ENCODE data around the gene PTPRR. TPM values are rescaled to one million over a fixed set of nuclear protein-coding genes. Genes with fewer than 3 reads are reported as not detected.

The PTPRR gene
- total and polyA plus RNA-seq, 10 of the 15 experiments (the other 5 are each of a cell fraction or from before 2014, with no cell fraction given), result 0.14 to 3.1 (median 0.42) TPM

- DNase-seq (ENCODE audit: low read depth, low spot score) (no peak), FAIRE-seq (no peak), ATAC-seq (no peak)
- CTCF ChIA-PET, result no interaction called here
- SMC1A ChIA-PET (ENCODE audit: uncharacterized antibody, unreplicated experiment), result no interaction called here
- H3K4me1 ChIP-seq (ENCODE audit: control insufficient read depth, insufficient read depth, low read length), result no peaks in the 10 kb centered on the region
- TF ChIP-seq CREM (IDR thresholded peaks at IDR 0.05; ENCODE audit: low read depth) (no peak), FOXM1 (IDR thresholded peaks at IDR 0.05; ENCODE audit: low read depth, low read length) (no peak), RAD51 (IDR thresholded peaks at IDR 0.05) (no peak), FOXK2 (IDR thresholded peaks at IDR 0.05) (no peak)
- TF ChIP-seq, protein P1, sequence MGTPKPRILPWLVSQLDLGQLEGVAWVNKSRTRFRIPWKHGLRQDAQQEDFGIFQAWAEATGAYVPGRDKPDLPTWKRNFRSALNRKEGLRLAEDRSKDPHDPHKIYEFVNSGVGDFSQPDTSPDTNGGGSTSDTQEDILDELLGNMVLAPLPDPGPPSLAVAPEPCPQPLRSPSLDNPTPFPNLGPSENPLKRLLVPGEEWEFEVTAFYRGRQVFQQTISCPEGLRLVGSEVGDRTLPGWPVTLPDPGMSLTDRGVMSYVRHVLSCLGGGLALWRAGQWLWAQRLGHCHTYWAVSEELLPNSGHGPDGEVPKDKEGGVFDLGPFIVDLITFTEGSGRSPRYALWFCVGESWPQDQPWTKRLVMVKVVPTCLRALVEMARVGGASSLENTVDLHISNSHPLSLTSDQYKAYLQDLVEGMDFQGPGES (IDR thresholded peaks at IDR 0.05), result no peak
- no peaks in the 10 kb centered on the region for H3K36me3 ChIP-seq (ENCODE audit: control insufficient read depth in 2 of 2, insufficient read depth in 2 of 2, low read length in 1 of 2)
- H3K4me2 ChIP-seq (ENCODE audit: control insufficient read depth, insufficient read depth), result no peak overlapping the region
- POLR2A ChIA-PET, result no interaction called here
- RAD21 ChIA-PET (ENCODE audit: unreplicated experiment), result no interaction called here
- no peaks in the 10 kb centered on the region for H3K27me3 ChIP-seq (replicated peaks in 1 of 2; ENCODE audit: control insufficient read depth in 2 of 2, insufficient read depth in 2 of 2, low read length in 1 of 2)
- H4K20me1 ChIP-seq (ENCODE audit: control insufficient read depth, insufficient read depth), result no peaks in the 10 kb centered on the region
- no peak overlapping the region for H3K9ac ChIP-seq (ENCODE audit: control insufficient read depth, insufficient read depth, low read length)
- H3K27ac ChIP-seq (ENCODE audit: control insufficient read depth, insufficient read depth), result no peak overlapping the region
- no peak overlapping the region for H3K4me3 ChIP-seq
- WGBS (ENCODE audit: insufficient coverage, insufficient replicate concordance, low lambda C conversion rate, missing lambda C conversion rate), result 25% methylated on average over 5 of the region's 5 CpGs
- no TSS peak for BruUV-seq (replicated peaks)
- intact Hi-C loops (cut with micrococcal nuclease; ENCODE audit: unreplicated experiment), result no loop called here
- no peak overlapping the region for H2AFZ ChIP-seq (ENCODE audit: control insufficient read depth, low read depth, low read length)
- in situ Hi-C loops (cut with MboI), result no loop called here
- H3K79me2 ChIP-seq (ENCODE audit: control insufficient read depth, insufficient read depth, low read length), result no peaks in the 10 kb centered on the region
- H3K9me3 ChIP-seq (replicated peaks; ENCODE audit: control insufficient read depth, insufficient read depth, low read length), result no peaks in the 10 kb centered on the region
These were observed 305.2 kb downstream of the PTPRR start for GRCh38 chr12:70615174-70615866.

DNA sequence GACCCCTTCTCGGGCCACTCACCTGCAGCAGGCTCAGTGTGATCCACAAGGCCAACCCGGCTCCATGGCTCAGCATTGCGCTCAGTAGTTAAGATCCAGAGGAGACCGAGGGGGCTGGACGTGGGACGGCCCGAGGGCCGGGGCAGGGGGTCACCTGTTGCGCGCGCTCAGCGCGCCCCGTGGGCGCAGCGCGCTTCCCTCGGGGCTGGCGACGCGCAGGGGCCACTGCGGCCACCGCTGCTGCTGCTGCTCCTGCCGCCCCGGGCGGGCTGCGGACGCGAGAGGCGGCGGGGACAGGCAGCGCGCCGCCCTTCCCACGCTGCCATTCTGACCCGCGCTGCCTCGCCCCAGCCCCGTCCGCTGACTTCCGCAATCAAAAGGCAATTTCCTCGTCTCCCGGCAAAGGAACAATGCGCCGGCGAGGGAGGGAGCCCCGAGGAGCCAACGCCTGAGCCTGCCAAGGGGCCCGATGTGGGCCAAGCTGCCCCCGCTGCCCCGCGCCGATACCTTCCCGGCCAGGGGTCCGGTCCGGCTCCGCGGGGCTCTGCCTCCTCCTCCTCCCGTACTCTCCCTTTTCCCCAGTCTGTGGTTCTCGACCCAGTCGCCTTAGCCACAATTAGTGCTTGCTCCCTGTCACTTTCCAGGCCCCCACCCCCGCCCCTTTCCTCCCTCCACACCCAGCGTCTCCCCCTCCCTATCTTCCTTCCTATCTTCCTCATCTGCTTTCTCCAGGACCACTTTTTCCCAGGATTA, 310.6 kb downstream of the PTPRR start:
- Histone ChIP-seq H3K4me3 (no peak overlapping the region), H3K9ac (ENCODE audit: control insufficient read depth, insufficient read depth, low read length) (no peak overlapping the region), H3K27ac (ENCODE audit: control insufficient read depth, insufficient read depth) (no peak overlapping the region), H2AFZ (ENCODE audit: control insufficient read depth, low read depth, low read length) (no peak overlapping the region), H3K9me3 (replicated peaks; ENCODE audit: control insufficient read depth, insufficient read depth, low read length) (no peaks in the 10 kb centered on the region), H3K36me3 (ENCODE audit: control insufficient read depth in 2 of 2, insufficient read depth in 2 of 2, low read length in 1 of 2) (no peaks in the 10 kb centered on the region), H3K4me2 (ENCODE audit: control insufficient read depth, insufficient read depth) (no peak overlapping the region), H3K4me1 (ENCODE audit: control insufficient read depth, insufficient read depth, low read length) (no peaks in the 10 kb centered on the region), H3K79me2 (ENCODE audit: control insufficient read depth, insufficient read depth, low read length) (no peaks in the 10 kb centered on the region), H3K27me3 (replicated peaks in 1 of 2; ENCODE audit: control insufficient read depth in 2 of 2, insufficient read depth in 2 of 2, low read length in 1 of 2) (peaks cover 2% of the 10 kb centered on the region in 2 experiments; a peak in 3 of 4 replicates), H4K20me1 (ENCODE audit: control insufficient read depth, insufficient read depth) (no peaks in the 10 kb centered on the region)
- DNase-seq (ENCODE audit: low read depth, low spot score) (no peak), ATAC-seq (no peak), FAIRE-seq (no peak)
- no peak for TF ChIP-seq RUNX3 (IDR thresholded peaks at IDR 0.05; ENCODE audit: low read length)
- TF ChIP-seq YBX1 (IDR thresholded peaks at IDR 0.05), result no peak
- TF ChIP-seq CEBPB (IDR thresholded peaks at IDR 0.05; ENCODE audit: borderline replicate concordance in 1 of 2, low read depth in 2 of 2, low read length in 2 of 2), result no peak
- no peak for TF ChIP-seq RELA (IDR thresholded peaks at IDR 0.05; ENCODE audit: borderline replicate concordance, partially characterized antibody)
- no peak for TF ChIP-seq EGR1 (IDR thresholded peaks at IDR 0.05; ENCODE audit: borderline replicate concordance in 1 of 2, low read depth in 2 of 2, low read length in 2 of 2)
- TF ChIP-seq HDAC2 (IDR thresholded peaks at IDR 0.05), result no peak
- TF ChIP-seq GATAD2B (conservative IDR thresholded peaks at IDR 0.05; ENCODE audit: low read depth), result no peak
- no peak for TF ChIP-seq BHLHE40 (IDR thresholded peaks at IDR 0.05; ENCODE audit: borderline replicate concordance in 1 of 2, low read depth in 2 of 2, low read length in 1 of 2)
- TF ChIP-seq SUZ12 (IDR thresholded peaks at IDR 0.05; ENCODE audit: unreplicated experiment), result no peak
- CTCF ChIA-PET, result no interaction called here
- in situ Hi-C loops (cut with MboI), result no loop called here
- POLR2A ChIA-PET, result no interaction called here
- 2% methylated on average over 35 of the region's 63 CpGs for WGBS (ENCODE audit: insufficient coverage, insufficient replicate concordance, low lambda C conversion rate, missing lambda C conversion rate)
- RAD21 ChIA-PET (ENCODE audit: unreplicated experiment), result no interaction called here
- BruUV-seq (replicated peaks), result no TSS peak
- SMC1A ChIA-PET (ENCODE audit: uncharacterized antibody, unreplicated experiment), result no interaction called here
- intact Hi-C loops (cut with micrococcal nuclease; ENCODE audit: unreplicated experiment), result no loop called here
